Occipital lobe (tissue), 3 donors: ENCODE results near the gene NUP210. TPM values are rescaled to one million over a fixed set of nuclear protein-coding genes. Genes with fewer than 3 reads are reported as not detected.

Experiments used
- DNase-seq: peaks from one replicate; lab custom pipeline; 2025; lab: John Stamatoyannopoulos, UW
- small RNA-seq: library from RNA; depleted of rRNA; stranded (forward); fragments of <200 nt; gene quantifications from one replicate; pipeline ENCODE3, GENCODE V24; 2014
- total RNA-seq: library from RNA; depleted of rRNA; stranded (reverse); fragments of >200 nt; gene quantifications from one replicate; pipeline ENCODE4 v1.2.3, GENCODE V29; 2014

NUP210 gene
- total RNA-seq, 1 donor from 2014 or later, result 7.5 TPM

- DNase-seq, result no peak
Observed at GRCh38 chr3:13276438-13277195, 143.5 kb downstream of the NUP210 start.

- DNase-seq, result no peak
Observed at GRCh38 chr3:13275376-13276005, 144.6 kb downstream of the NUP210 start.

GRCh38 chr3:13274551-13275332 lies 145.4 kb downstream of the NUP210 start:
- no peak for DNase-seq

DNA sequence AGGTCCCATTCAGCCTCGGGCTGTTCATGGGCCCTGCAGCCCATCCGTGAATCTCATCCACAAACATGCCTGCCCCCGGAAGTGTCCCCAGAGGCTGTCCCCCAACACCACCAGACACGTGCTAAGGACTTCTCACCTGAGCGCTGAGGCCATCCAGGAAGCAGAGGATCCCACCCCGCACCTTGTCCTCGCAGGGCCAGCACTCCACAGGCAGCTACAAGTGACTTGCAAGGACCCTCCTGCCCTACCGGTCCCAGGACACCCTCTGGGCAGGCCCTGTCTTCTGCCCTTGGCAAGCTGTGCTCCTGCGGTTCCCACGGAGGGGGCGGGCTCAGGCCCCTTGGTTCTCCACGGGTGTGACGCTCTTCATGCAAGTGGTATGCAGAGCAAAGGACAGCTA lies 146.0 kb downstream of the NUP210 start:
- DNase-seq, result no peak

DNA sequence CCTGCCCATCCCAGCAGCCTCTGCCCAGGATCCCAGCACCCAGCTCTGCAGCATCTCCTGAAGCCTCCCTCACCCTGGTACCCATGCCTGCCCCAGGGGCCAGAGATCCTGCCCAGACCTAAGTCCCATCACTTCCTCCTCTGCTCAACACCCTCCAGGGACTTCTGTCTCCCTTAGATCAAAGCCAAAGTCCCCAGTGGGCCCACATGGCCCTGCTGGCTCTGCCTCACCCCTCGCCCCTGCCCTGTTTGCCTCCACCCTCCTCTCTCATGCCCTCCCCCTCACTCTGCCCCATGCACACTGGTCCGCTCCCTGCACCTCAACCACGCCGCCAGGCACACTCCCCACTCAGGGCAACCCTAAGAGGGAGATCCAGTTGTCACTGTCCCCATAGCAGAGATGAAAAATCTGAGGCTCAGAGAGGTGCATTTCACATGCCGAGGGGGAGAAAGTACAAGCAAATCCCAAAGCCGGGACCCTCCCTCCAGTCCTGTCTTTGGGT lies 146.5 kb downstream of the NUP210 start:
- DNase-seq, result no peak

DNA sequence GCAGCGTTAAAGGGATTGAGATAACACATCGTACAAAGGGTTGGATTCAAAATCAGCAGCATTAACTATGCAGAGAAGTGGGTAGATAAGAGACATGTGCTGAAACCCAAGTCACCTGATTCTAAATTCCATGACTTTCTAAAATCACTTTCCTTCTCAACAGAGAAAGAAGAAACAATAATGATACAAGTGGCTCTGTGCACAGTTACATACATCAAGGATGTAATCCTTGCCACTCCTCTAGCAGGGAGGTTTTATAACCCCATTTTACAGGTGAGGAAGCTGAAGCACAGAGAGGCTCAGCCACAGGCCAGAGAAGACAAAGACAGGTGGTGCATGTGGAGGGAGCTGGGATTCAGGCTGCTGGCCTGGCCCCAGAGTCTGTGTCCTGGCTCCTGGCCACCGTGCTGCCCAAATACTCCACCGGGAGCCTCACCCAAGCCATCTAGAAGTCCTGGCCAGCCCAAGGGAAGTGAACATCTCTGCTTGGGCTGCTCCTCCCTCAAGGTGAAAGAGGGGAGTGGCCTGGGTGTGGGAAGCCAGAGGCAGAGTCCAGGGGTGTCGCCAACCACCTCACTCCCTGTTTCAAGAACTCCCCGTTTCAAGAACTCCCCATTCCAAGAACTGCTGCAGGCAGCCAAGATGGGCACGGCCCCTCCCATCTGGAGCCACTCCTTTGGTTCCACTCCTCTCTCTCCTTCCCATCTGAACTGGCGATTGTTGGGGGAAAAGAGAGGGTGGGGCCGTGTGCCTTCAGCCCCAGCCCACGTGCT lies 147.1 kb downstream of the NUP210 start:
- DNase-seq, result no peak

GRCh38 chr3:13269711-13270378 lies 150.3 kb downstream of the NUP210 start:
- DNase-seq, result no peak

DNA sequence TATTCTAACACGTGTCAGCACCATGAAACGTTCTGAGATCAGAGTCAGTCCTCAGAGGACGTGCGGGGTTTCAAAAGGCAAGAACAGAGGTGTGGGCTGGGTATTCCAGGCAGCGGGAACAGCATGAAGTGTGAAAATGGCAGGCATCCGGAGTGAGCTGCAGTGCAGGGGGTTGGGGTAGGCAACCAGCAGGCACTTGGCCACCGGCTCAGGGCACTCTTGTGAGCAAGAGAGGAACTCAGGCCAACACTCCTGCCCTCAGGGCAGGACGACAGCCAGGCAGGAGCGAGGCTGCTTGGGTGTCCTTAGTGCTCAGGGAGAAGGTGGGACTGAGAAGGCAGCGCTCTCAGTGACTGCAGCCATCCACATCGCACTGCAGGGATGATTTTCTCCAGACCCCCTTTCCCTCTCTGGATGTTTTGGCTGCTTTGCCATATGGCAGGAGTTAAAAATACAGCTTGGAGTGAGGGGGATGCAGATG lies 151.1 kb downstream of the NUP210 start:
- DNase-seq, result no peak

- no peak for DNase-seq
Observed at GRCh38 chr3:13268120-13268519, 152.0 kb downstream of the NUP210 start.

DNA sequence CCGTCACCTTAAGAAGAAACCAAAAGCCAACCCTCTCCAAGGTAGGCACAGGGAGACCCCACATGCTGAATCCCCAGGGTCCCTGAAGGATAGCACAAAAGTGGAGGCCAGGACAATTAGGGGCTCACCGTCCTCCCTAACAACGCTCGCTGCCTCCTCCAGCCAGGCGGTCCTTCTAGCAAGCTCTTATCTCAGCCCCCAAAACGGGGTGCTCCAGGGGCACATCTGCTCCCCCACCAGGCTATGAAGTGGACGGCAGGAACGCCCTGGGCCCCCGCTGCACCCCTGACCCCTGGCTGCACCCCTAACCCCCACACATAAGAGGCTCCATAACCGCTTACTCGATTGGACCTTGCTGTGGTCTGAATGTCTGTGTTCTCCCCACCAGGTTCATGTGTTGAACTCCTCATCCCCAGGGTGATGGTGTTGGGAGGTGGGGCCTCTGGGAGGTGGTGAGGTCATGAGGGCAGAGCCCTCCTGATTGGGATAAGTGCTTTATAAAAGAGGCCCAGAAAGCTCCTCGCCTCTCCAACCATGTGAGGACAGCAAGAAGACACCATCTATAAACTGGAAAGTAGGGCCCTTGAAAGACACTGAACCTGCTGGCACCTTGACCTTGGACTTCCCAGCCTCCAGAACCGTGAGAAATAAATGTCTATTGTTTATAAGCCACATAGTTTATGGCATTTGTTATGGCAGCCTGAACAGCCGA lies 153.3 kb downstream of the NUP210 start:
- DNase-seq, result no peak

Small RNA genes within 50 kb of the gene (small RNA-seq; reads per million reads assigned to genes)
- gene AC027124.2, result not detected

Other genes starting within 250 kb of the NUP210 start
- 12.6 TPM for gene HDAC11, start 60.0 kb upstream of the NUP210 start, total RNA-seq
- gene FBLN2, start 128.8 kb upstream of the NUP210 start, total RNA-seq, result 9.4 TPM